Lower leg skin (tissue), 3 donors: ENCODE results near the gene CPXM2.

Experiments used
- POLR2A ChIP-seq, 2 donors: fragments of 450-650 bp; IDR thresholded peaks; one replicate each; pipeline ENCODE4 v1.6.1; 2016 to 2017; ENCODE audit warnings: antibody characterized with exemption in 2 of 2, mild to moderate bottlenecking in 1 of 2, moderate library complexity in 1 of 2
- TF ChIP-seq, protein P1 (sequence below), 3 donors: fragments of 450-650 bp; IDR thresholded peaks; one replicate each; pipeline ENCODE4 v1.5.1; 2016; ENCODE audit warnings: antibody characterized with exemption in 3 of 3, mild to moderate bottlenecking in 3 of 3, moderate library complexity in 2 of 3

DNA sequence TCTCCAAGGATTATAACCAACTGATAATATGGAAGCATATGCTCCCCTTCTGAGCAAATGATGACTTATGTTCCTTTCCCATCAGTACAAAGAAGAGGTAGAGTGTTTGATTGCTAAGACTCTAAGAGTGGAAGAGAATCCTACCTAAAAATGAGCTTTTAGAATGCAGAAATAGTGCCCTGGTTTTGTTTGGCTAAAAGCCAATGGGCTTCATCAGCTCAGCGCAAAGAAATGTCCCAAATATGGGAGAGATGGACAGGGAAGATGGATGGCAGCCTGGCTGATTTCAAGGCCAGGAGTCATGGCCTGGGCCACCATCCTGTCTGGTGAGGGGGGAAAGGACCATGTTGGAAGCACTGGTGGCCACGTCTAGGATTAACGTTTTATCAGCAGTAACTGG, 165.2 kb downstream of the CPXM2 start:
- TF ChIP-seq, protein P1, sequence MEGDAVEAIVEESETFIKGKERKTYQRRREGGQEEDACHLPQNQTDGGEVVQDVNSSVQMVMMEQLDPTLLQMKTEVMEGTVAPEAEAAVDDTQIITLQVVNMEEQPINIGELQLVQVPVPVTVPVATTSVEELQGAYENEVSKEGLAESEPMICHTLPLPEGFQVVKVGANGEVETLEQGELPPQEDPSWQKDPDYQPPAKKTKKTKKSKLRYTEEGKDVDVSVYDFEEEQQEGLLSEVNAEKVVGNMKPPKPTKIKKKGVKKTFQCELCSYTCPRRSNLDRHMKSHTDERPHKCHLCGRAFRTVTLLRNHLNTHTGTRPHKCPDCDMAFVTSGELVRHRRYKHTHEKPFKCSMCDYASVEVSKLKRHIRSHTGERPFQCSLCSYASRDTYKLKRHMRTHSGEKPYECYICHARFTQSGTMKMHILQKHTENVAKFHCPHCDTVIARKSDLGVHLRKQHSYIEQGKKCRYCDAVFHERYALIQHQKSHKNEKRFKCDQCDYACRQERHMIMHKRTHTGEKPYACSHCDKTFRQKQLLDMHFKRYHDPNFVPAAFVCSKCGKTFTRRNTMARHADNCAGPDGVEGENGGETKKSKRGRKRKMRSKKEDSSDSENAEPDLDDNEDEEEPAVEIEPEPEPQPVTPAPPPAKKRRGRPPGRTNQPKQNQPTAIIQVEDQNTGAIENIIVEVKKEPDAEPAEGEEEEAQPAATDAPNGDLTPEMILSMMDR (IDR thresholded peaks at IDR 0.05): no peak
- no peak for TF ChIP-seq POLR2A (IDR thresholded peaks at IDR 0.05)
